Activated T-cell treated with anti-CD3 and anti-CD28 coated beads, Interleukin-2, amount 50 U/mL, for 72 hours (primary cell): ENCODE data around the gene DTX2. TPM values are rescaled to one million over a fixed set of nuclear protein-coding genes. Genes with fewer than 3 reads are reported as not detected.
"Not testable (repeated sequence)": the region's sequence is repeated elsewhere in the genome, so short reads cannot be mapped to it uniquely, and the experiment has no call there.

Experiments used
- ATAC-seq, 2 donors: fragments of 150-1000 bp; cut with Tn5 transposase; replicated peaks in 1 of 2; 2 replicates each; pipeline ENCODE4 v1.10.0; 2021; ENCODE audit warnings: moderate library complexity in 2 of 2, mild to moderate bottlenecking in 1 of 2
- DNase-seq, 2 donors: peaks; one replicate each; pipeline ENCODE4 v3.0.0; 2021 to 2022; ENCODE audit warnings: mixed read lengths in 1 of 2
- H3K27ac Mint-ChIP-seq: one replicate; pipeline ENCODE4 v1.8.0; 2022; ENCODE audit warnings: mild to moderate bottlenecking, moderate library complexity, mixed read lengths
- H3K27me3 Mint-ChIP-seq: one replicate; pipeline ENCODE4 v1.8.0; 2022; ENCODE audit warnings: low read depth, mixed read lengths
- H3K36me3 Mint-ChIP-seq, 2 donors: one replicate each; pipeline ENCODE4 v1.8.0; 2022; ENCODE audit warnings: mixed read lengths in 2 of 2, mild to moderate bottlenecking in 1 of 2; ENCODE audit not compliant: insufficient read depth in 2 of 2
- H3K4me1 Mint-ChIP-seq: one replicate; pipeline ENCODE4 v1.8.0; 2022; ENCODE audit warnings: low read depth, mixed read lengths
- H3K4me3 Mint-ChIP-seq, 2 donors: one replicate each; pipeline ENCODE4 v1.8.0; 2022; ENCODE audit warnings: mild to moderate bottlenecking in 2 of 2, mixed read lengths in 2 of 2, moderate library complexity in 2 of 2
- H3K9me3 Mint-ChIP-seq, 2 donors: one replicate each; pipeline ENCODE4 v1.8.0; 2022; ENCODE audit warnings: mixed read lengths in 2 of 2
- total RNA-seq, 2 donors: library from RNA; stranded (reverse); gene quantifications; one replicate each; pipeline ENCODE4 v1.2.3, GENCODE V29; 2022

The DTX2 gene
- total RNA-seq, 2 donors from 2014 or later, result 40.6 to 49.4 TPM

DNA sequence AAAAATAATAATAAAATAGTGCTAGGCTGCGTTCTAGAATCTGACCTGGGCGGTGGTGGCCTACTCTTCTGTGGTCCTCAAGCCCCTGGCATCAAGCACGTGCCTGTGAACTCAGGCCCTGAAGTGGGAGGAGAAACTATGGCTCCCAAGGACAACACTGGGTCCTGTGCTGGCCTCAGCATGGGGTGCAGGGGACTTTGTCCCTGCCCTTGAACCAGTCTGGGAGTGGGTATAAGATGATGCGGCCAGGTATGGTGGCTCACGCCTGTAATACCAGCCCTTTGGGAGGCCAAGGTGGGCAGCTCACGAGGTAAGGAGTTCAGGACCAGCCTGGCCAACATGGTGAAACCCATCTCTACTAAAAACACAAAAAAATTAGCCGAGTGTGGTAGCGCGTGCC, 31.3 kb upstream of the DTX2 start:
- no peaks in the 10 kb centered on the region for H3K36me3 Mint-ChIP-seq
- no peak overlapping the region for H3K4me3 Mint-ChIP-seq
- ATAC-seq (no peak), DNase-seq (no peak)
- no peak overlapping the region for H3K27ac Mint-ChIP-seq
- H3K27me3 Mint-ChIP-seq, result no peaks in the 10 kb centered on the region
- H3K9me3 Mint-ChIP-seq, result no peaks in the 10 kb centered on the region
- H3K4me1 Mint-ChIP-seq, result peaks cover 11% of the 10 kb centered on the region

DNA sequence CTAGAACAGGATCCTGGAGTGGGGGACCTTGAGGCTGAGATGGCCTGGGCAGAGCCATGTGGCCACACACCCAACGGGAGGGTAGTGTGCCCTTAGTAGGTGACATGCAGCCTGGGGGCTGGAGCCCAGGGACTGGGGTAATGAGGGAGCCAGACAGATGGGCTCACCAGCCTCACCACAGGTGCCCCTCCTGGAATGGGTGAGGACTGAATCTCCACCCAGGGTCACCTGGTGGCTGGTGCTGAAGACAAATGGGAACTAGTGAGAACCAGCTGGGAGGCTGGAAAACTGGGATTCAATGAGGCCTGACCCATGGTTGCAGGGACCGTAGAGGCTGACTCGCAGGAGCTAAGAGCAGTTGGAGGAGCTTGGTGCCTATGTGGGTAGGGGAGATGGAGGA, 30.7 kb upstream of the DTX2 start:
- DNase-seq, result no peak
- H3K4me1 Mint-ChIP-seq, result peaks cover 11% of the 10 kb centered on the region
- no peak for ATAC-seq
- H3K36me3 Mint-ChIP-seq, result no peaks in the 10 kb centered on the region
- H3K27ac Mint-ChIP-seq, result no peak overlapping the region
- H3K9me3 Mint-ChIP-seq, result no peaks in the 10 kb centered on the region
- H3K27me3 Mint-ChIP-seq, result no peaks in the 10 kb centered on the region
- H3K4me3 Mint-ChIP-seq, result no peak overlapping the region

DNA sequence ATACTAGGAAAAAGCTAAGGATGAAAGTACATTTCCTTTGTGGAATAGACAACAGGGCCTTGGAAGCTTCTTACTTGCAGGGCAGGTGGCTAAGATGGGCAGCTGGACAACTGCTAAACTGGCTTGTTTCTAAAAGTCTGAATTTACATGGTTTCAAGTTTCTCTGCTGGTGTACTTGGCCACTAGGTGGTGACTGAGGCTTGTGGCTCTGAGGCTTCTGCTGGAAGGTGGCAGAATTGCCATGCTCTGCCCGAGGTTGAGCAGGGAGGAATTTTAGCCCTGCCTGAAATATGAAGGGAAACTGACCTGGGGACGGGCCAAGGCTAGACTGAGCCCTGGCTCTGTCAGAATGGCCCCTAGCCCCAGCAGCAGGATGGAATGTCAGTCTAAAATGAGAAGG, 23.6 kb upstream of the DTX2 start:
- H3K27me3 Mint-ChIP-seq, result not testable (repeated sequence)
- peak; percentile 68 to 70 for ATAC-seq

DNA sequence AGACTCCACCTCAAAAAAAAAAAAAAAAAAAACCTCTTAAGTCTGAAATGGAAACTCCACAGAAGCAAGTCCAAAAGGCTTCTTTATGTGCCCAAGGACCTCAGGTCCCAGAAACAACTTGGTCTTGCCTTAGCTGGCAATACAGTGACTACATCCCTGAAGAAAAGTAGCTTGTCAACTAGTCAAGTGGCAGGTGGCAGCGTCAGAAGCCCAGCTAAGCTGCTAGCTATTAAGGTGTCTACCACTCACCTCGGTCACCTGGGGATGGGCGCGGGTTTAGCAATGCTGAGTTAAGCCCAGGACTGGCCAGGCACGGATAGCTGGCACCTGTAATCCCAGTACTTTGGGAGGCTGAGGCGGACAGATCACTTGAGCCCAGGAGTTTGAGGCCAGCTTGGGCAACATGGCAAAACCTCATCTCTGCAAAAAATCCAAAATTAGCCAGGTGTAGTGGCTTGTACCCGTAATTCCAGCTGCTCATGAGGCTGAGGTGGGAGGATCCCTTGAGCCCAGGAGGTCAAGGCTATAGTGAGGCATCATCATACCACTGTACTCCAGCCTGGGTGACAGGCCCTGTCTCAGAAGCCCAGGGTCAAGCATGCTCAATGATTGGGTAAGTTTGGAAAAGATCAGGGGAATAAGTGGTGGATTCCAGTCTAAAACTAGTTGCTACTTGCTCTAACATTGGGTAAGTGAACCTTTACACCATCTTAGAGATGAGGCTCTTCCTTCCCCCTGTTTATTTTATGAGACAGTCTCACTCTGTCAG, 22.2 kb upstream of the DTX2 start:
- not testable (repeated sequence) for H3K4me1 Mint-ChIP-seq, ATAC-seq, DNase-seq, H3K27me3 Mint-ChIP-seq, H3K36me3 Mint-ChIP-seq, H3K27ac Mint-ChIP-seq, H3K9me3 Mint-ChIP-seq, H3K4me3 Mint-ChIP-seq

More for the DNA sequence above, 23.6 kb upstream of the DTX2 start:
- H3K4me1 Mint-ChIP-seq, H3K4me3 Mint-ChIP-seq, H3K27ac Mint-ChIP-seq, H3K9me3 Mint-ChIP-seq, H3K36me3 Mint-ChIP-seq: not testable (repeated sequence)
- peak; percentile 43 to 62 for DNase-seq

DNA sequence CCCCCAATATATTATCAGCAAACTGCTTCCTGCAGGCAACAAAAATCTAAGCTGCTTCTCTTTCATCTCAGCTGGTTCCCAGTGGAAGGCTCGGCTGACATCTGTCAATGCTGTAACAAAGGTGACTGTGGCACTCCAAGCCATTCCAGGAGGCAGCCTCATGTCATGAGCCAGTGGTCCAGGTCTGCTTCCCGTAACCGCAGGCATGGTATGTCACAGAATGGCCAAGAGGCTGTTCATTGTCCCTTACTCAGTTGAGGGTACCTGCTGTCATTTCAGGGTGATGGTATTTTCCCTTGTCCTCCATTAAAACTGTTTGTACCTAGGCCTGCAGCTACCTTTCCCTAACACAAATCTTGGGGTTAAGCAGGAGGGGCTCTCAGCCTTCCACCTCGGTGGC, 21.1 kb upstream of the DTX2 start:
- not testable (repeated sequence) for H3K27me3 Mint-ChIP-seq, ATAC-seq, H3K27ac Mint-ChIP-seq, H3K9me3 Mint-ChIP-seq, H3K36me3 Mint-ChIP-seq, H3K4me3 Mint-ChIP-seq, DNase-seq, H3K4me1 Mint-ChIP-seq

DNA sequence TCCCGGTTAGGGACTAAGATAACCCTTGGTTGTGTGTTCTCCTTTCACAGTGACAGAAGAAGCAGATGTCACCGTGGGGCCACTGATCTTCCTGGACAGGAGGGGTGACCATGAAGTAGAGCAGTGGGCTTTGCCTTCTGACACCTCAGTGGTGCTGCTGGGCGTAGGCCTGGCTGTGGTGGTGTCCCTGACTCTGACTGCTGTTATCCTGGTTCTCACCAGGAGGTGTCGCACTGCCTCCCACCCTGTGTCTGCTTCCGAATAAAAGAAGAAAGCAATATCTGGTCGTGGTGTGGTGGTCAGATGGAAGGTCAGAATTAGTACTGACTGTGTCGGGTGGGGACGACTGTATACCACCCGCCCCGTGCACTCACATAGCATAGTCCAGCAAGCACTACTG, 19.7 kb upstream of the DTX2 start:
- H3K36me3 Mint-ChIP-seq, DNase-seq, H3K9me3 Mint-ChIP-seq, H3K27ac Mint-ChIP-seq, H3K4me1 Mint-ChIP-seq, H3K4me3 Mint-ChIP-seq, H3K27me3 Mint-ChIP-seq: not testable (repeated sequence)
- peak; percentile 53 to 54 for ATAC-seq

DNA sequence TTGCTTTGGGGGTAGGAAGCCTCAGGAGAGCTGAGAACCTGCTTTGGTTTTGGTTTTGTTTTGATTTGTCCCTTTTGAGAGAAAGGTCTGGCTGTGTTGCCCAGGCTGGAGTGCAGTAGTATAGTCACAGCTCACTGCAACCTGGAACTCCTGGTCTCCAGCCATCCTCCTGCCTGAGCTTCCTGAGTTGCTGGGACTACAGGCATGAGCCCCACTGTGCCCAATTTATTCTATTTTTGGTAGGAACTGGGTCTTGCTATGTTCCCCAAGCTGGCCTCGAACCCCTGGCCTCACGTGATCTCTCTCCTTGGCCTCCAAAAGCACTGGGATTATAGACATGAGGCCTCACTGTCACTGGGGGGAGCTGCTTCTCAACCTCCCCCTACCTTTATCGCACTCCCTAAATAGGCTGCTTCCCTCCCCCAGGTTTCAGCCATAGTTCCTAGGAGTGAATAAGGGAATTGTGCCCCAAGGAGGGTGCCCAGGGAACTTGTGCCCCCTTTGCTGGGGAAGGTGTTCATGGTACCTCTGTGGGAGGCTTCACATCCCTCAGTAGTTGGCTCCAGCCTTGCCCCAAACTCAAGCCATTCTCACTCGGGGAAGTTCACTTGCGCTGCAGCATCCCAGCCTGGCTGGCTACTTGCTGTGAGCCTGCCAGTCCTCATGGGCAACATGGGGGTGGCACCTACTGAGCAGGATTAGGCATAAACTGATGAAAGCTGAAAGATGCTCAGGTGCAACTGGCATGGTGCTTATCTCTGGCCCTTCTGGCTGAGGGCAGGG, 18.7 kb upstream of the DTX2 start:
- H3K36me3 Mint-ChIP-seq, H3K4me3 Mint-ChIP-seq, H3K4me1 Mint-ChIP-seq, H3K27ac Mint-ChIP-seq, H3K27me3 Mint-ChIP-seq, DNase-seq, ATAC-seq, H3K9me3 Mint-ChIP-seq: not testable (repeated sequence)

DNA sequence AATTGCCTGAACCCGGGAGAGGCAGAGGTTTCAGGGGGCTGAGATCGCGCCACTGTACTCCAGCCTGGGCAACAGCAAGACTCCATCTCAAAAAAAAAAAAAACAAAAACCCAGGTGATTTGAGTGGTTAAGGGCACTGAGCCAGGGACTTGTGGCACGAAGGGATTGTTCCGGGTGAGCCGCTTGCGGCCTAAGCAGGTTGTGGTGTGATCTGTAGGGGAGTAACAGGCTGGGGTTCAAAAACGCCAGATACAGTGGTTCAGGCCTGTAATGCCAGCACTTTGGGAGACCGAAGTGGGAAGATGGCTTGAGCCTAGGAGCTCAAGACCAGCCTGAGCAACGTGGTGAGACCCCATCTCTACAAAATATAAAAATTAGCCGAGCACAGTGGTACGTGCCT, 17.7 kb upstream of the DTX2 start:
- not testable (repeated sequence) for H3K27me3 Mint-ChIP-seq, H3K9me3 Mint-ChIP-seq, H3K4me1 Mint-ChIP-seq, H3K36me3 Mint-ChIP-seq
- H3K4me3 Mint-ChIP-seq, result peak overlapping the region in 1 of 2 donors; percentile 26
- DNase-seq, result peak; percentile 12 to 22
- ATAC-seq, result peak; percentile 76
- H3K27ac Mint-ChIP-seq, result peak overlapping the region; percentile 39

DNA sequence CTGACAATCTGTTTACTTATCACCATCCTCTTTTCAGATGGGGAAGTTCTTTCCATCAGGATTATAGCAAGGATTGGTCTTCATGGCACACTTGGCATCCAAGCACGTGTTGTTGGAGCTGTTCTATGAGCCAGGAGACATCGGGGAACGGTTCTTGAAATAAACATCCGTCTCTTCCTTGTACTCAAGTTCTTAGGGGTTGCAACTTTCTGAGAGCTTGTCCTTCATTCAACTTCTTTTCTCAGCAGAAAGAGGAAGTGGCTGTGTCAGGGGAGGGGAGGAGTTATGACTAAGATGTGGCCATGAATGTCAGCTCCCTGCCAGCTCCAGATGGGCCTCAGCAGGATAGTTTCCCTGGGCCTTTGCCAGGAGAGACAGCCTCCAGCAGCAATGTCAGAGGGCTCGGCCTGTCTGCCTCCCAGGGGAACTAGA, 15.9 kb upstream of the DTX2 start:
- peak; percentile 23 to 42 for DNase-seq
- H3K4me3 Mint-ChIP-seq, result peak overlapping the region in 1 of 2 donors; percentile 67
- not testable (repeated sequence) for H3K4me1 Mint-ChIP-seq, H3K27me3 Mint-ChIP-seq, H3K36me3 Mint-ChIP-seq, H3K9me3 Mint-ChIP-seq
- peak; percentile 73 to 81 for ATAC-seq
- peak overlapping the region; percentile 75 for H3K27ac Mint-ChIP-seq

DNA sequence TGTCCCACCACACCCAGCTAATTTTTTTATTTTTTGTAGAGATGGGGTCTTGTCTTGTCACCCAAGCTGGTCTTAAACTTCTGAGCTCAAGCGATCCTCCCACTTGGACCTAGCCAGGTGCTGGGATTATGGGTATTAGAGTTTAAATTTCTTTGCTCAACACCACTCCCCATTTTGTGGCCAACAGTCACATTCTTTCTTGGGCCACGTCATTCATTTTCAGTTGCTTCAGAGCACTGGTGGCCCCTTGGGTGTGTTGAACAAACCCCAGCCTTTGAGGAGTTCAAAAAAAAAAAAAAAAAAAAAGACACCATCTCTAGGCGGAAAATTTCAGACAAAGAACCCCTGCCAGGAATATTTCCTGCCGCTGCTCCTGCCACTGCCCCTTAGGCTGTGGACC, 4.5 kb upstream of the DTX2 start:
- H3K4me1 Mint-ChIP-seq, H3K36me3 Mint-ChIP-seq, H3K9me3 Mint-ChIP-seq, DNase-seq, H3K4me3 Mint-ChIP-seq, H3K27ac Mint-ChIP-seq, H3K27me3 Mint-ChIP-seq, ATAC-seq: not testable (repeated sequence)

DNA sequence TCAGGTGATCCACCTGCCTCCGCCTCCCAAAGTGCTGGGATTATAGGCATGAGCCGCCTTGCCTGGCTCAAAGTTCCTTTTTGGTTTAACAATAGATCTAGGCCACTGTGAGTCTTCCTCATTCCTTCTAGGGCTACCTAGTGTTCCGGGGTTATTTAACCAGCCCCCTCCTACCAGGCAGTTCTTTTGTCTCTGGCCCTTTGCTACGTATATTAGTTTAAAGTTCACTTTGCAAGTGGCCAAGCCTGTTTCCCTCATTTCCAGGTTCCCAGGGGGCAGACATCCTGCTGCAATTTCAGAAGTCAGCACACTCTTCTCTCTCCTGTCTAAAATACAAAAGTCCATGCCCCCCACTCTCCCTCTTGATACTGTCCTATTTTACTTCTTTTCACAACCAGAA, 3.0 kb upstream of the DTX2 start:
- H3K9me3 Mint-ChIP-seq, H3K27me3 Mint-ChIP-seq, DNase-seq, H3K36me3 Mint-ChIP-seq, H3K4me3 Mint-ChIP-seq, ATAC-seq, H3K4me1 Mint-ChIP-seq, H3K27ac Mint-ChIP-seq: not testable (repeated sequence)

DNA sequence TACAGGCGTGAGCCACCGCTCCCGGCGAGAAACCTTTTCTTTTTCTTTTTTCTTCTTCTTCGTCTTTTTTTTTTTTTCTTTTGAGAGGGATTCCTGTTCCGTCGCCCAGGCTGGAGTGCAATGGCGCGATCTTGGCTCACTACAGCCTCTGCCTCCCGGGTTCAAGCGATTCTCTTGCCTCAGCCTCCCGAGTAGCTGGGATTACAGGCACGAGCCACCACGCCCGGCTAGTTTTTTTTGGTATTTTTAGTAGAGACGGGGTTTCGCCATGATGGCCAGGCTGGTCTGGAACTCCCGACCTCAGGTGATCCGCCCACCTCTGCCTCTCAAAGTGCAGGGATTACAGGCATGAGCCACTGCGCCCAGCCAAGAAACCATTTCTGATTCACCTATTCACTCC, 742 bp upstream of the DTX2 start:
- not testable (repeated sequence) for H3K27me3 Mint-ChIP-seq, H3K27ac Mint-ChIP-seq, DNase-seq, ATAC-seq, H3K9me3 Mint-ChIP-seq, H3K4me1 Mint-ChIP-seq, H3K36me3 Mint-ChIP-seq, H3K4me3 Mint-ChIP-seq

DNA sequence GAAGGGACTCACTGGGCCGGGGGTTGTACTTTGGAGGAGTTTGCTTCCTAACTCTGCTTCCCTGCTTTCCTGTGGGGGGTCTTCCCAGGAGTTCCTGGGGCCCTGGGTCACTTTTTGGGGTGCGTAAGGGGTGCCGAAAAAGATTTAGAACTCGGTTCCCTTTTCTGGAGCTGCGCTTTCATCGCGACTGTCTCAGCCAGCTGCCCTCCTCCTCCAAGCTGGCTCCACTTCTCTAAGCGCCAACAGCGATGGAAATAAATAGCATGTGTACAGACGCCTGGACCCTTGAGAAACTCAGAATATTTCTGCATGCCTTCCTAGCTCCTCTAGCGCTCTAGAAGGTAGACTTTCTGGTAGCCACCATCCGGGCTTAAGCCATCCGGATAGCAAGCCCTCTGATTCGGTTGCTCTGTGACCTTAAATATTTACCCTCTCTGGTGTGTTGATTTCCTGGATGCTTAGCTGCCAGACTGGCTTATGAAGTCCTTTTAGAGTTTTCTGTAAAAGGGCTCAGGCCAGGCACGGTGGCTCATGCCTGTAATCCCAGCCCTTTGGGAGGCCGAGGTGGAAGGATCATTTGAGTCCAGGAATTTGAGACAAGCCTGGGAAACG, 868 bp downstream of the DTX2 start:
- not testable (repeated sequence) for H3K27ac Mint-ChIP-seq, ATAC-seq, H3K36me3 Mint-ChIP-seq, DNase-seq, H3K4me1 Mint-ChIP-seq, H3K27me3 Mint-ChIP-seq, H3K4me3 Mint-ChIP-seq, H3K9me3 Mint-ChIP-seq
